ENCODE results near the gene SPON2. TPM values are rescaled to one million over a fixed set of nuclear protein-coding genes. Genes with fewer than 3 reads are reported as not detected.

Gene SPON2
- total RNA-seq, 1 donor from 2014 or later: 13.9 TPM

GRCh38 chr4:1124818-1125217, 47.6 kb downstream of the SPON2 start:
- H3K9me3 ChIP-seq (replicated peaks): peaks cover 5% of the 10 kb centered on the region
- no peak for DNase-seq
- no peak overlapping the region for H3K4me3 ChIP-seq
- intact Hi-C loops (cut with micrococcal nuclease): no loop called here
- peaks cover 33% of the 10 kb centered on the region for H3K27me3 ChIP-seq (ENCODE audit: low read depth)
- TF ChIP-seq CTCF (IDR thresholded peaks at IDR 0.05; ENCODE audit: borderline replicate concordance): no peak
- no peaks in the 10 kb centered on the region for H3K36me3 ChIP-seq
- H3K27ac ChIP-seq (replicated peaks): no peak overlapping the region
- H3K4me1 ChIP-seq: no peaks in the 10 kb centered on the region

GRCh38 chr4:1122505-1122904, 49.9 kb downstream of the SPON2 start:
- no peak for DNase-seq
- intact Hi-C loops (cut with micrococcal nuclease): no loop called here

More at GRCh38 chr4:1122505-1122904, 49.9 kb downstream of the SPON2 start:
- no peaks in the 10 kb centered on the region for H3K4me1 ChIP-seq
- H3K27ac ChIP-seq (replicated peaks): no peak overlapping the region
- no peak for TF ChIP-seq CTCF (IDR thresholded peaks at IDR 0.05; ENCODE audit: borderline replicate concordance)
- no peaks in the 10 kb centered on the region for H3K36me3 ChIP-seq
- peaks cover 5% of the 10 kb centered on the region for H3K9me3 ChIP-seq (replicated peaks)
- H3K4me3 ChIP-seq: no peak overlapping the region
- peaks cover 31% of the 10 kb centered on the region for H3K27me3 ChIP-seq (ENCODE audit: low read depth)

Other genes with a start within 250 kb of the SPON2 start
- gene GAK, start 240.3 kb downstream of the SPON2 start, total RNA-seq: 25.1 TPM
- gene TMEM175, start 240.1 kb downstream of the SPON2 start, total RNA-seq: 20.3 TPM
- gene DGKQ, start 199.0 kb downstream of the SPON2 start, total RNA-seq: 3.5 TPM
- 9.0 TPM for gene IDUA, start 185.5 kb downstream of the SPON2 start, total RNA-seq
- gene SLC26A1, start 179.2 kb downstream of the SPON2 start, total RNA-seq: not detected
- gene FGFRL1, start 161.0 kb downstream of the SPON2 start, total RNA-seq: 22.4 TPM
- not detected for gene RNF212, start 59.0 kb downstream of the SPON2 start, total RNA-seq
- 112 TPM for gene CTBP1, start 76.5 kb upstream of the SPON2 start, total RNA-seq
- 49.5 TPM for gene MAEA, start 117.3 kb upstream of the SPON2 start, total RNA-seq
- gene UVSSA, start 174.6 kb upstream of the SPON2 start, total RNA-seq: 5.9 TPM
- gene NKX1-1, start 233.9 kb upstream of the SPON2 start, total RNA-seq: not detected